Activated CD4-positive, CD25-positive, alpha-beta regulatory T cell (primary cell): ENCODE results near the gene SUCNR1.

Experiments used
- DNase-seq, 4 experiments: peaks; one replicate each; lab custom pipeline; 2025; lab: John Stamatoyannopoulos, UW

Gene SUCNR1

GRCh38 chr3:151900884-151901643 lies 27.6 kb downstream of the SUCNR1 start:
- no peak for DNase-seq

- no peak for DNase-seq
Observed at GRCh38 chr3:151901644-151902285, 28.3 kb downstream of the SUCNR1 start.

DNA sequence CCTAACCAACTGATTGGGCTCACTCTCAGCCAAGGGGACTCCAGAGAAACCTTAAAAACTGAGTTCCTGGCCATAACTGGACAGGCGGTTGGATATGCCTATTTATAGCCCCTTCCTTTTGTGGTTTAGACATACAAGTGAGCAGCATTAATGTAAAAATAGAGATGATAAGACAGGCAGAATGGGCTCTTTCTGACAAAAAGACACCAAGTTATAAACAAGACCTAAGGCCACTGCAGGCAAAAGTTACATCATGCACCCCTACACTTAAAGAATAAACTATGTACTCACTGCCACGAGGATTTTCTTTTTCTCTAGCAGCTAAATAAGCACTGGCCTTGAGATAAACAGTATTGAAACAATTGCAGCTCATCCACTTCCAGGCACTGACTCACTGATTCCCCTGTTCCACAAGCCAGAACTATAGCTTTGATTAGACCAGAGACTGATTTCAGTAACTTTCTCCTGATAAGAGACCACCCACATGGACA lies 30.1 kb downstream of the SUCNR1 start:
- no peak for DNase-seq

DNA sequence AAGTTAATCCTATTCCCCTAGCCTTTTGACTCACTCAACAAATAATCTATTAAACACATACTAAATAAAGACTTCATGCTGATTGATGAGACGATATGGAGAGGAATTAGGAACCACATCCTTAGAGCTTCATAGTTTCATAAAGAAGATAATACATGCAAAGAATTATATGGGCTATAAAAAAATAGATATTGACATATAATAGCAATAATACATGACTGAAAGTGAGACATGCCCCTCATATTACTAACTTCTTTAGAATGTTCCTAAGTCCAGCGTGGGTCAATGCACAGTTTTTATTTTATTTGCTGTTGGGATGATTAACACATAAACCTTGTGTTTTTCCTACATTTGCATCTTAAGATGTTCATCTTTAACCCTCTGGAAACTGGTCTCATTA lies 32.2 kb downstream of the SUCNR1 start:
- DNase-seq, result no peak

- DNase-seq, result no peak
Observed at GRCh38 chr3:151906751-151907150, 33.3 kb downstream of the SUCNR1 start.

DNA sequence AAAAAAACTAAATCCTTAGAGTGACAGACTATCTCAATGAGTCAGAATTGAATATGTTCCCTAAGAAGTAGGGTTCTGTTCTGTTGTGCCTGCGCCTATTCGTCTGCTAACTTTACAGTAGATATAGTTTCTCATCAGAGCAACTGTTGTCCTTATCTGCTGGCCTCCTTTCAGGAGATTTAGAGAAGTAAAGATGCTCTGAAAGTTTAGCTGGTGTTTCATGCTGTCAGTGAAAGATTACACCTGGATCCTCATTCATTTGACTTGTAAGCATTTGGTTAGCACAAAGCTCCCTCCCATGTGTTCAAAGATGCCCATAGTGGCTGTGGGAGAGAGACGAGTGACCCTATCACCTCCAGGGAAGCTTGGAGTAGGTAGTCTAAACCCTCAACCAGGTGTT lies 35.0 kb downstream of the SUCNR1 start:
- DNase-seq, result no peak

DNA sequence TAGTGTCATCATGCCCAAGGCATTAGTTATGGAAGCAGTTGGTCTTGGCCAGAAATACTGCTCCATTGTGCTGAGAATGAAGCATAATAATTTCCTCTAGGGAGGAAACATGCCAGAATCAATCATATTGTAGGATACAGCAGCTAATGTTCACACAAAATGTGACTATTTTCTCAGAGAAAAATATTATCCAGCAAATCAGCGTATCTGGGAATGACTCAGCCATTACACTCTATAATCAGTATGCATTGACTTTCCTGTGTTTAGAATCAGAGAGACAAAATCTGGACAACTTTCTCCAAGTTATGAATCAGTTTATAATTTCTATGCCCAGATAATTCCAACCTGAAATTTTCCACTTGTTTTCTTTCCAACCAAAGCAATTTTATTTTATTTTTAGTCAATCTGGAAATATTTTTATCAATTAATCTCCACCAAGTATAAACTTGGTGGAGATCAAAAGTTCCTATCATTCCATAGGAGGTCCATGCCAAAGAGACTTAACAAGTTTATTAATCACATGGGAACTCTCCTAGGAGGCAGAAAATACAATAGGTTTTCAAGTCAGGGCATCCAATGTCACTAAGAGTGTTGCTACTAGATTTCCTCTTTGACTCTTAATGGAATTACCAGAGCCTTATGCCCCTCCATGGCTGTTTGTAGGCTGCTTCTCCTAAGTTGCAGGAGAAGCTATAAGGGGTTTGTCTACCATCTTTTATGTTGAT lies 36.4 kb downstream of the SUCNR1 start:
- no peak for DNase-seq

GRCh38 chr3:151911462-151911861 lies 38.0 kb downstream of the SUCNR1 start:
- no peak for DNase-seq

DNA sequence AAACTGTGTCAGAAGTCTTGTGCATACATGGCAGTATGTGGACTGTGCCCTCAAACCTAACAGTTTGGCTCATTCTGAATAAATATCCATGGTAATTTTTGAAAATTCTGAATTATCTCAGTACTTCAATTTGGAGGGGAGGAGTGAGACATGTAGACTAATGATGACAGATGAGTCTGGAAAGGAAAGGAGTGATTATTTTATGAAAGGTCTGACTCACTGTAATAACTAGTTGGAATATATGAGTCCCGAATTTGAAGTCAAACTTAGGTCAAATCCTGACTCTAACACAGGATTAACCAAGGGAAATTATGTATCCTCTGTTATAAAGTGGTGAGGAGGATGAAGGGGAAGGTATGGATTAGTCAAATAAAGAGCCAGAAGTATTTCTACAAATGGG lies 38.6 kb downstream of the SUCNR1 start:
- no peak for DNase-seq

DNA sequence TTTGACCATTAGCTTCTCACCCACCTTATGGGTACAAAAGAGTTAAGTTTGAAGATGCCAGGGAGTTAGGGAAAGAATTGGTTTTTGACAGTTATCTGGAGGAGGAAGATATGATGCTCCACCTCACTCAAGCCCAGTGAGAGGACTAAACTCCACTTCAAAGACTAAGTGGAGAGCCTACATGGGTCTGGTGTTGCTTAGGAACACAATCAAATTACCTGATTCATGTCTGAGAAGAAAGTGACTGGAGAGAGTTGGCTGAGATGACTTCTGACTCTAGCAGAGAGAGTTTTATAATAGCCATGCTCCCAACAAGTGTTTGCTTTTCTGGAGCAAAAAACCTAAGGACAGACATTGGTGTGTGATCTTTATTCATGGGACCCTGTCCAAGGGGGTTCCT lies 43.3 kb downstream of the SUCNR1 start:
- no peak for DNase-seq

DNA sequence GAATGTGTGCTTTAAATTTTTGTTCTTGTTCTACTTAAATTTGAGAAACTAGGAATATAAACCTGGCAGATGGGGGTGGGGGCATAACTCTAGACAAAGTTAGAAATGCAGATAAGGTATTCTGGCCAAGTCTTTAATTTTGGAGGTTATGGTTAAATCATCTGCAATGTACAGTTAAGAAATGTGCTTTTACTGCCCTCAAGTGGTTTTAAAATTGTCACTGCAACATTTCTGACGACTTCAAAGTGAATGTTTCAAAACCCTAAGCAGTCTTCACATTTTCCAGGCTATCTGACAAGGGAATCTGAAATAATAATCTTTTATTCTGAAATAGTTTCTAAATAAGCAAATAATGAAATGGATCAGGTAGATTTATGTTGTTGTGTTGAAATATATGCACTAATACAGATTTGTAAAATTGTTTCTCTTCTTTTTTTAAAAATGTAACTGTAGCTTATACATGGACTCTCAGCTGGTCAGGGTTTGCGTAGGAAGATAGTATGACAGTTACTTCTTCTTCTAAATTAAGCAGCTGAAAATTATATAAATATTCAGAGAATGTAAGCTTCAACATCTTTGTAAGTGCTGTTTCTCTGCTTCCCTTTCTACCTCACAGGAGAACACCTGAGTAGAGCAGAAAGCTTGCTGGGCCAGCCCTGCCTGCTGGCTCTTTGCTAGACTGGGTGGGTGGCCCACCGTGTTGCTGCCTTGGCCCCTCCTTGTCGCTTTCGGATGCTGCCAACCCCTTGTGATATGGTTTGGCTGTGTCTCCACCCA lies 45.0 kb downstream of the SUCNR1 start:
- DNase-seq, result no peak

- DNase-seq, result no peak
Observed at GRCh38 chr3:151919030-151919328, 45.5 kb downstream of the SUCNR1 start.

- no peak for DNase-seq
Observed at GRCh38 chr3:151919446-151919845, 46.0 kb downstream of the SUCNR1 start.

- no peak for DNase-seq
Observed at GRCh38 chr3:151923901-151924300, 50.5 kb downstream of the SUCNR1 start.

DNA sequence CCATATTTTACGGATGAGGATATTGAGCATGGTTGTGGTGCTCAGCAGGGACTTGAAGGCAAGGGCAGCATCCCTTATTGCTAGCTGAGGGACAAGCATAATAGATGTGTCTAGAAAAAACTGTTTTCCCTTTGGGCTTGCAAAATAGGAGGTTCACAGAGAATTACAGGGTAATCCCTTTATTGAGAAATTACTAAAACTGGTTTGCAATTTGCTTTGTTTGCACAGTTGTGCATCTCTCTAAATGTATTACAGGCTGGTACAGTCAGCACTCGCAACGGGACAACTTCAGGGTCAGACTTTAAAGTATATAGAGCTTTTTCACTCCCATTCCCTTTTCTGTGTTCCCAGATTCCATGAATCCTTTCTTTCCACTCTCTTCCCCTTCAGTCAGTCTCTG lies 51.3 kb downstream of the SUCNR1 start:
- DNase-seq, result no peak

DNA sequence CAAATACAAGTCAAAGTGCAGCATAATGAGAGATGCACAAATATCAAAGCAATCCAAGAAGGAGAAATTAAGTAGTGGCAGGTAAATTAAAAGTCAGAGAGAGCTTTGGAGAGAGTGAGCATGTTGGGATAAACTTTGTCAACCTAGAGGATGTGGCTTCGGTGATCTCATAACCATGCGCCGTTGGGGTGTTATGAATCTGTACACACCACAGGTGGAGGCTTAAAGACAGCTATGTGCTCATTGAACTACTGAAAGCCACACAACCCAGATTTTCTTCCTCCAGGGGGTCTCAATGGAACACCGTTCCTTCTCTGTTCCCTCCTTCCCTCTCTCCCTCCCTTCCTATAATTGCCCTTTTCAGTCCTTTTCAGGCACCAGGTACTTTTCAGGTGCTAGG lies 52.0 kb downstream of the SUCNR1 start:
- DNase-seq, result no peak

GRCh38 chr3:151925876-151926275 lies 52.4 kb downstream of the SUCNR1 start:
- no peak for DNase-seq

DNA sequence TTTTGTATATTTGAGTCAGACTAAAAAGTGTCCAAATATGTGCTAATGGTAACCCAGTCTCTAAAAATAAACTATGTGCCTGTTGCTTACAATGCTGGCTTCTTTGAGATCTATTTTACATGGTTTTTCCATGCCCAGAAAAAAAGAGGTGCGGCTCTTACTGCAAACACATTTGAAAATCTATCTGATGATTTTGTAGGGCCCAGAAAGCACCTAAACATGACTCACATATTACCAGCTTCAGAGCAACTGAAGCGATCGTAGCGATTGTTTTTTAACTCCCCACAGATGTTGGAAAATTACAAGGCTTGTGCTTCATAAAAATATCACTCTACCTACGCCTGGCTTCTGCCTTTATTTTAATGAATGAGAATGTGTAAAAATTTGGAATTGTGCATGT lies 53.5 kb downstream of the SUCNR1 start:
- DNase-seq, result no peak

DNA sequence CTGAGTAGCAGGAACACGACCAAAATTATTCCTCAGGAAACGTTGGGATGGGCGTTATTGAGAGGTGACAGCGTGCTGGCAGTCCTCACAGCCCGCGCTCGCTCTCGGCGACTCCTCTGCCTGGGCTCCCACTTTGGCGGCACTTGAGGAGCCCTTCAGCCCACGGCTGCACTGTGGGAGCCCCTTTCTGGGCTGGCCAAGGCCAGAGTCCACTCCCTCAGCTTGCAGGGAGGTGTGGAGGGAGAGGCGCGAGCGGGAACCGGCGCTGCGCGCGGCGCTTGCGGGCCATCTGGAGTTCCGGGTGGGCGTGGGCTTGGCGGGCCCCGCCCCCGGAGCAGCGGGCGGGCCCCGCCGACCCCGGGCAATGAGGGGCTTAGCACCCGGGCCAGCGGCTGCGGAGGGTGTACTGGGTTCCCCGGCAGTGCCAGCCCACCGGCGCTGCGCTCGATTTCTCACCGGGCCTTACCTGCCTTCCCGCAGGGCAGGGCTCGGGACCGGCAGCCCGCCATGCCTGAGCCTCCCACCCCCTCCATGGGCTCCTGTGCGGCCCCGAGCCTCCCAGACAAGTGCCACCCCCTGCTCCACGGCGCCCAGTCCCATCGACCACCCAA lies 54.6 kb downstream of the SUCNR1 start:
- peak in 1 of 4 experiments; percentile 3 for DNase-seq

DNA sequence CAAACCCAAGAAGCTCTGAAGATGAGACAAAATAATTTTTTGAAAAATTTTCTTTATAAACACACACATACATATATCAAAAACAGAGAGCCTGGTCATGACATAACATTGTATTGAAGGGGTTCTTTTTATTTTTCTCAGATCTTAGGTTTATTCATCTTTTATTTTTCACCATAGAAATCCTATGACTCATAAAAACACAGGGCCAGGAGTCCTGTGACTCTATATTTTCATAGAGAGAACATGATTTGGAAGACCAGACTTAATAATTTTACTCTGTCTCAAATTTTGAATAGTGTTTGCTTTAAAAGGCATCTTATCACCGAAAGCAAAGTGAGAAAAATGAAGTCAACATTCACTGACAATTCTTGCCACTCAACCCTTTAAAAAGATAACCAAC lies 57.7 kb downstream of the SUCNR1 start:
- no peak for DNase-seq

- DNase-seq, result no peak
Observed at GRCh38 chr3:151933234-151933853, 59.9 kb downstream of the SUCNR1 start.
